HEK293 (cell line): ENCODE measurements around the gene CXADR.

Source experiments
- CTCF ChIA-PET: fragments of 350-600 bp; formaldehyde crosslinking; extraction: SDS; loops from one replicate; lab custom pipeline; 2021; ENCODE audit warnings: antibody characterized with exemption; lab: Yijun Ruan, JAX
- POLR2A ChIA-PET: fragments of 300-600 bp; formaldehyde crosslinking; extraction: SDS; loops from one replicate; lab custom pipeline; 2020; ENCODE audit warnings: antibody characterized with exemption, inconsistent platforms; lab: Yijun Ruan, JAX
- H3K27ac ChIP-seq: fragments of 200-500 bp; sonication (Bioruptor generic); 2 replicates; pipeline ENCODE4 v1.5.1; 2014; ENCODE audit warnings: low read depth, low read length, control low read depth, inconsistent platforms; ENCODE audit errors: extremely low read depth
- H3K36me3 ChIP-seq, 2 experiments: fragments of 200-500 bp in 1 of 2; sonication (Bioruptor generic) in 1 of 2; 1 replicate in 1 of 2; 2 replicates in 1 of 2; pipeline ENCODE4 v1.5.1; 2014 to 2017; ENCODE audit warnings: inconsistent platforms in 2 of 2, low read length in 2 of 2; ENCODE audit not compliant: control insufficient read depth in 2 of 2, insufficient read depth in 1 of 2
- H3K4me1 ChIP-seq: fragments of 200-500 bp; sonication (Bioruptor generic); 2 replicates; pipeline ENCODE4 v1.5.1; 2014; ENCODE audit warnings: mild to moderate bottlenecking, low read length, inconsistent platforms; ENCODE audit not compliant: control insufficient read depth, insufficient read depth
- H3K4me3 ChIP-seq: 2 replicates; pipeline ENCODE4 v1.5.1; 2011; ENCODE audit warnings: low read depth, mild to moderate bottlenecking, control low read depth, low read length, moderate library complexity
- H3K9me3 ChIP-seq: fragments of 200-500 bp; sonication (Bioruptor generic); 2 replicates; pipeline ENCODE4 v1.5.1; 2014; ENCODE audit warnings: low read depth, low read length, inconsistent platforms; ENCODE audit not compliant: control insufficient read depth, insufficient read depth
- BCL11A ChIP-seq: fragments of 450-650 bp; formaldehyde crosslinking; IDR thresholded peaks from 2 replicates; pipeline ENCODE4 v1.5.1; 2016; ENCODE audit warnings: low read depth, missing biosample characterization, missing genetic modification characterization
- BCL11B ChIP-seq: fragments of 450-650 bp; formaldehyde crosslinking; IDR thresholded peaks from 2 replicates; pipeline ENCODE4 v1.5.1; 2016; ENCODE audit warnings: low read depth, missing biosample characterization, missing genetic modification characterization
- CTCF ChIP-seq: fragments of 450-650 bp; formaldehyde crosslinking; IDR thresholded peaks from 2 replicates; pipeline ENCODE4 v1.5.1; 2016; ENCODE audit warnings: missing biosample characterization, missing genetic modification characterization
- ELK4 ChIP-seq: IDR thresholded peaks from 2 replicates; pipeline ENCODE4 v1.6.1; 2011; ENCODE audit warnings: mild to moderate bottlenecking, low read depth, low read length, borderline replicate concordance
- INSM2 ChIP-seq: fragments of 450-650 bp; formaldehyde crosslinking; IDR thresholded peaks from 2 replicates; pipeline ENCODE4 v1.5.1; 2016; ENCODE audit warnings: missing biosample characterization, missing genetic modification characterization
- KLF9 ChIP-seq: fragments of 450-650 bp; formaldehyde crosslinking; IDR thresholded peaks from 2 replicates; pipeline ENCODE4 v1.5.1; 2016; ENCODE audit warnings: missing biosample characterization, missing genetic modification characterization, low read depth
- MEIS1 ChIP-seq: sonication (generic); formaldehyde crosslinking; IDR thresholded peaks from 2 replicates; pipeline ENCODE4 v1.8.1; 2022; ENCODE audit warnings: missing genetic modification reagents, mild to moderate bottlenecking, borderline replicate concordance
- PRDM10 ChIP-seq: fragments of 450-650 bp; formaldehyde crosslinking; IDR thresholded peaks from 2 replicates; pipeline ENCODE4 v1.5.1; 2016; ENCODE audit warnings: missing biosample characterization, missing genetic modification characterization
- ZBTB48 ChIP-seq: fragments of 450-650 bp; formaldehyde crosslinking; IDR thresholded peaks from 2 replicates; pipeline ENCODE4 v1.5.1; 2016; ENCODE audit warnings: missing biosample characterization, missing genetic modification characterization
- ZBTB8A ChIP-seq: fragments of 450-650 bp; formaldehyde crosslinking; IDR thresholded peaks from 2 replicates; pipeline ENCODE4 v1.5.1; 2016; ENCODE audit warnings: missing biosample characterization, missing genetic modification characterization
- ZNF10 ChIP-seq: fragments of 450-650 bp; formaldehyde crosslinking; IDR thresholded peaks from 2 replicates; pipeline ENCODE4 v1.5.1; 2017; ENCODE audit warnings: missing biosample characterization, missing genetic modification characterization
- ZNF280C ChIP-seq: fragments of 450-650 bp; formaldehyde crosslinking; IDR thresholded peaks from 2 replicates; pipeline ENCODE4 v1.5.1; 2016; ENCODE audit warnings: missing biosample characterization, missing genetic modification characterization
- ZNF404 ChIP-seq: fragments of 450-650 bp; formaldehyde crosslinking; IDR thresholded peaks from 2 replicates; pipeline ENCODE4 v1.5.1; 2017; ENCODE audit warnings: missing biosample characterization, missing genetic modification characterization
- ZNF416 ChIP-seq: fragments of 450-650 bp; formaldehyde crosslinking; IDR thresholded peaks from 2 replicates; pipeline ENCODE4 v1.5.1; 2016; ENCODE audit warnings: missing biosample characterization, missing genetic modification characterization
- ZNF433 ChIP-seq: fragments of 450-650 bp; formaldehyde crosslinking; IDR thresholded peaks from 2 replicates; pipeline ENCODE4 v1.5.1; 2016; ENCODE audit warnings: missing biosample characterization, missing genetic modification characterization, low read depth
- ZNF558 ChIP-seq: fragments of 450-650 bp; formaldehyde crosslinking; IDR thresholded peaks from 2 replicates; pipeline ENCODE4 v1.5.1; 2016; ENCODE audit warnings: missing biosample characterization, missing genetic modification characterization
- ZNF704 ChIP-seq: fragments of 450-650 bp; formaldehyde crosslinking; IDR thresholded peaks from 2 replicates; pipeline ENCODE4 v1.5.1; 2016; ENCODE audit warnings: missing biosample characterization, missing genetic modification characterization

The CXADR gene

GRCh38 chr21:17479606-17480005 is 33.2 kb upstream of the CXADR start:
- CTCF ChIA-PET = interaction anchor here (0.7 kb wide), 1 partner anchor 31 kb away, joined by 7 read pairs; no protein-coding TSS in a partner anchor
- no peaks in the 10 kb centered on the region for H3K4me1 ChIP-seq

GRCh38 chr21:17482928-17483327 is 29.9 kb upstream of the CXADR start:
- H3K36me3 ChIP-seq = no peaks in the 10 kb centered on the region
- H3K4me1 ChIP-seq = no peaks in the 10 kb centered on the region
- POLR2A ChIA-PET = interaction anchor here (1.0 kb wide), 1 partner anchor 15 kb away, joined by 11 read pairs; no protein-coding TSS in a partner anchor
- H3K9me3 ChIP-seq = no peaks in the 10 kb centered on the region
- no peak overlapping the region for H3K4me3 ChIP-seq
- no peak overlapping the region for H3K27ac ChIP-seq
- CTCF ChIA-PET = interaction anchor here (0.6 to 1.0 kb wide), 3 partner anchors 12 to 199 kb away, joined by 3 to 12 read pairs (median 3); no protein-coding TSS in a partner anchor
- TF ChIP-seq ZNF280C (tag by site-specific recombination) = no peak
- no peak for TF ChIP-seq ZBTB48 (tag by site-specific recombination)
- no peak for TF ChIP-seq CTCF
- TF ChIP-seq ZNF10 (tag by site-specific recombination) = no peak
- no peak for TF ChIP-seq INSM2 (tag by site-specific recombination)
- no peak for TF ChIP-seq MEIS1 (CRISPR knock-in tag)
- TF ChIP-seq ZBTB8A = no peak
- no peak for TF ChIP-seq BCL11A (tag by site-specific recombination)
- no peak for TF ChIP-seq ZNF704 (tag by site-specific recombination)
- TF ChIP-seq BCL11B (tag by site-specific recombination) = no peak
- no peak for TF ChIP-seq ZNF558 (tag by site-specific recombination)

More at GRCh38 chr21:17479606-17480005, 33.2 kb upstream of the CXADR start:
- H3K36me3 ChIP-seq = no peaks in the 10 kb centered on the region
- H3K4me3 ChIP-seq = no peak overlapping the region
- POLR2A ChIA-PET = no interaction called here
- H3K9me3 ChIP-seq = no peaks in the 10 kb centered on the region
- H3K27ac ChIP-seq = no peak overlapping the region
- TF ChIP-seq PRDM10 (tag by site-specific recombination) = no peak
- TF ChIP-seq ZBTB48 (tag by site-specific recombination) = no peak
- no peak for TF ChIP-seq ZNF404 (tag by site-specific recombination)
- TF ChIP-seq KLF9 (tag by site-specific recombination) = no peak
- TF ChIP-seq ZNF416 (tag by site-specific recombination) = no peak
- TF ChIP-seq ZNF433 (tag by site-specific recombination) = no peak
- TF ChIP-seq ELK4 = no peak
